Neural cell (in vitro differentiated cells): Measurements from ENCODE around the gene FEN1. TPM values are rescaled to one million over a fixed set of nuclear protein-coding genes. Genes with fewer than 3 reads are reported as not detected.

ENCODE experiments used
- H2AFZ ChIP-seq: fragments of 200-600, 300-800 bp; sonication (generic), shearing (Covaris generic); 2 replicates; pipeline ENCODE4 v1.6.0; 2014; ENCODE audit warnings: low read depth, mild to moderate bottlenecking, antibody characterized with exemption, low read length, moderate library complexity
- H3F3A ChIP-seq: fragments of 200-600 bp; shearing (Covaris generic); 2 replicates; pipeline ENCODE4 v1.6.1; 2016; ENCODE audit warnings: mild to moderate bottlenecking, moderate library complexity, mixed read lengths, antibody characterized with exemption, low read length; ENCODE audit not compliant: insufficient read depth, poor library complexity, severe bottlenecking
- H3K27ac ChIP-seq: fragments of 200-600, 300-800 bp; sonication (generic), shearing (Covaris generic); 2 replicates; pipeline ENCODE4 v1.5.1; 2014; ENCODE audit warnings: mild to moderate bottlenecking, low read length, moderate library complexity
- H3K27me3 ChIP-seq: fragments of 300-800, 200-600 bp; sonication (generic), shearing (Covaris generic); 2 replicates; pipeline ENCODE4 v1.6.0; 2014; ENCODE audit warnings: mild to moderate bottlenecking, low read depth, low read length, moderate library complexity; ENCODE audit not compliant: insufficient read depth
- H3K36me3 ChIP-seq: fragments of 300-800, 200-600 bp; sonication (generic), shearing (Covaris generic); 2 replicates; pipeline ENCODE4 v1.5.1; 2014; ENCODE audit warnings: mild to moderate bottlenecking, antibody characterized with exemption, low read length, moderate library complexity; ENCODE audit not compliant: insufficient read depth
- H3K4me2 ChIP-seq: fragments of 300-800, 200-600 bp; sonication (generic), shearing (Covaris generic); 2 replicates; pipeline ENCODE4 v1.6.0; 2014; ENCODE audit warnings: mild to moderate bottlenecking, low read length
- H3K4me3 ChIP-seq: fragments of 300-800, 200-600 bp; sonication (generic), shearing (Covaris generic); 2 replicates; pipeline ENCODE4 v1.5.1; 2014; ENCODE audit warnings: mild to moderate bottlenecking, low read length, moderate library complexity
- H3K79me2 ChIP-seq: fragments of 200-600 bp; shearing (Covaris generic); replicated peaks from 2 replicates; pipeline ENCODE4 v1.6.0; 2014; ENCODE audit warnings: mild to moderate bottlenecking, low read length, moderate library complexity; ENCODE audit not compliant: insufficient read depth
- H3K9ac ChIP-seq: fragments of 300-800, 200-600 bp; sonication (generic), shearing (Covaris generic); 2 replicates; pipeline ENCODE4 v1.6.1; 2016; ENCODE audit warnings: mild to moderate bottlenecking, low read length, mixed read lengths
- H3K9me2 ChIP-seq: fragments of 200-600 bp; shearing (Covaris generic); 2 replicates; pipeline ENCODE4 v1.6.1; 2016; ENCODE audit warnings: mild to moderate bottlenecking, low read length, mixed read lengths; ENCODE audit not compliant: insufficient read depth
- H3K9me3 ChIP-seq: fragments of 200-600, 300-800 bp; sonication (generic), shearing (Covaris generic); 2 replicates; pipeline ENCODE4 v1.6.1; 2016; ENCODE audit warnings: mild to moderate bottlenecking, mixed run types, low read length, moderate library complexity, mixed read lengths
- H4K20me1 ChIP-seq: fragments of 200-600 bp; shearing (Covaris generic); 2 replicates; pipeline ENCODE4 v1.6.1; 2016; ENCODE audit warnings: mild to moderate bottlenecking, mixed run types; ENCODE audit not compliant: insufficient read depth
- CTCF ChIP-seq: fragments of 450-650 bp; IDR thresholded peaks from 2 replicates; pipeline ENCODE4 v1.5.1; 2014; ENCODE audit warnings: antibody characterized with exemption, mild to moderate bottlenecking, moderate library complexity; ENCODE audit not compliant: poor library complexity, severe bottlenecking
- EP300 ChIP-seq: fragments of 450-650 bp; conservative IDR thresholded peaks from 2 replicates; pipeline ENCODE4 v1.6.1; 2014; ENCODE audit warnings: antibody characterized with exemption, mild to moderate bottlenecking, moderate library complexity; ENCODE audit not compliant: poor library complexity, severe bottlenecking
- EZH2 ChIP-seq: fragments of 200-600, 300-800 bp; shearing (Covaris generic), sonication (generic); IDR thresholded peaks from 2 replicates; pipeline ENCODE4 v1.6.1; 2014; ENCODE audit warnings: antibody characterized with exemption, low read length, borderline replicate concordance, mild to moderate bottlenecking; ENCODE audit not compliant: insufficient read depth, poor library complexity, severe bottlenecking
- MXI1 ChIP-seq: fragments of 450-650 bp; conservative IDR thresholded peaks from 2 replicates; pipeline ENCODE4 v1.6.1; 2014; ENCODE audit warnings: antibody characterized with exemption, mild to moderate bottlenecking; ENCODE audit not compliant: poor library complexity, severe bottlenecking
- POLR2AphosphoS5 ChIP-seq: IDR thresholded peaks from 2 replicates; pipeline ENCODE4 v1.6.1; 2012
- RAD21 ChIP-seq: fragments of 450-650 bp; conservative IDR thresholded peaks from 2 replicates; pipeline ENCODE4 v1.6.1; 2014; ENCODE audit warnings: antibody characterized with exemption, mild to moderate bottlenecking, moderate library complexity
- REST ChIP-seq: IDR thresholded peaks from 2 replicates; pipeline ENCODE4 v1.6.1; 2012; ENCODE audit warnings: borderline replicate concordance
- SMC3 ChIP-seq: fragments of 450-650 bp; conservative IDR thresholded peaks from 2 replicates; pipeline ENCODE4 v1.6.1; 2014; ENCODE audit warnings: antibody characterized with exemption, mild to moderate bottlenecking, moderate library complexity; ENCODE audit not compliant: poor library complexity
- TAF1 ChIP-seq: IDR thresholded peaks from 2 replicates; pipeline ENCODE4 v1.6.1; 2012; ENCODE audit warnings: low read depth
- polyA plus RNA-seq: library from polyadenylated mRNA; depleted of rRNA; stranded (reverse); fragments of >200 nt; gene quantifications from 2 replicates; pipeline ENCODE4 v1.2.3, GENCODE V29; 2014

FEN1 gene
- polyA plus RNA-seq, 1 donor from 2014 or later, result 27.2 TPM

- no peak for TF ChIP-seq EP300
- TF ChIP-seq REST, result no peak
- peak; percentile 59 for TF ChIP-seq CTCF
- no peak for TF ChIP-seq SMC3
- no peak for TF ChIP-seq POLR2AphosphoS5
- no peak for TF ChIP-seq EZH2
- no peak for TF ChIP-seq RAD21
- H3K27me3 ChIP-seq, result peaks cover 15% of the 10 kb centered on the region
- H3K4me3 ChIP-seq, result peak within 1 kb of the TSS; percentile 60
- H3F3A ChIP-seq, result no peaks in the 10 kb centered on the region
- H3K9me2 ChIP-seq, result no peaks in the 10 kb centered on the region
- H3K9me3 ChIP-seq, result no peaks in the 10 kb centered on the region
- no peaks in the 10 kb centered on the region for H3K79me2 ChIP-seq
- H3K4me2 ChIP-seq, result no peak within 1 kb of the TSS
- H3K27ac ChIP-seq, result no peak within 1 kb of the TSS
- no peaks in the 10 kb centered on the region for H3K36me3 ChIP-seq
- no peak within 1 kb of the TSS for H2AFZ ChIP-seq
- H3K9ac ChIP-seq, result peak within 1 kb of the TSS; percentile 16
- H4K20me1 ChIP-seq, result no peaks in the 10 kb centered on the region
Observed at GRCh38 chr11:61752117-61752924, 40.4 kb upstream of the FEN1 start, which contains the start of gene MYRF. Gene MYRF (plus strand): TSS chr11:61752636. CDS start chr11:61752745, 109 bp downstream.

GRCh38 chr11:61752925-61753521 is 39.7 kb upstream of the FEN1 start:
- Histone ChIP-seq H4K20me1 (no peaks in the 10 kb centered on the region), H3F3A (no peaks in the 10 kb centered on the region), H3K79me2 (no peaks in the 10 kb centered on the region), H3K27me3 (peaks cover 15% of the 10 kb centered on the region), H3K9ac (no peak overlapping the region), H3K4me3 (peak overlapping the region; percentile 60), H3K36me3 (no peaks in the 10 kb centered on the region), H3K9me3 (no peaks in the 10 kb centered on the region), H3K27ac (no peak overlapping the region), H3K4me2 (no peak overlapping the region), H3K9me2 (no peaks in the 10 kb centered on the region), H2AFZ (no peak overlapping the region)
- no peak for TF ChIP-seq TAF1
- TF ChIP-seq POLR2AphosphoS5, result no peak
- no peak for TF ChIP-seq EZH2
- no peak for TF ChIP-seq REST
- no peak for TF ChIP-seq MXI1
- TF ChIP-seq CTCF, result no peak
- no peak for TF ChIP-seq EP300
- no peak for TF ChIP-seq SMC3
- no peak for TF ChIP-seq RAD21
